Epithelial cell of esophagus (primary cell): ENCODE results near the gene CEACAM1.
"Not testable (repeated sequence)": the region's sequence is repeated elsewhere in the genome, so short reads cannot be mapped to it uniquely, and the experiment has no call there.

Experiments used
- DNase-seq: peaks from one replicate; pipeline ENCODE4 v3.0.0; 2010; ENCODE audit warnings: low read depth
- H3K4me3 ChIP-seq: 2 replicates; pipeline ENCODE4 v1.5.1; 2011; ENCODE audit warnings: mild to moderate bottlenecking, low read length, control low read depth
- TF ChIP-seq, protein P1 (sequence below): IDR thresholded peaks from 2 replicates; pipeline ENCODE4 v1.5.1; 2011; ENCODE audit warnings: low read depth, mild to moderate bottlenecking, low read length, control low read depth, inconsistent platforms; ENCODE audit not compliant: insufficient read depth; ENCODE audit errors: missing control alignments

The CEACAM1 gene

DNA sequence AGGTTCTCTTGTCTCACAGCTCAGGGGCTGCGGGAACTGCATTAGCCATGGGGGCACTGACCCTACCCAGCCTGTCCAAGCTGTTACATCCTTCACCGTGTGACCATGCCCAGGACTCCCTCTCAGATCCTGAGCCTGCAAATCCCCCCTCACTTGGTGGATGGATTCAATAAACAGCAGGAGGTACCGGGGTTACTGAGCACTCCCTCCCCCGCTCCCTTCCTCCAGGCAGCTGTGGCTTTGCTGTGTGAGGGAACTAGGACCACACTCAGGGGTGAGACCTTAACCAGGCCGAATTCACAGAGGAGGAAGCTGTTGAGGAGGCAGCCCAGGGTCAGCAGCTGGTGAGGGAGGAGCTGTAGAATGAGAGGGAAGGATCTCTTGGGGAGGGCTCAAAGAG is 27.0 kb upstream of the CEACAM1 start:
- TF ChIP-seq, protein P1, sequence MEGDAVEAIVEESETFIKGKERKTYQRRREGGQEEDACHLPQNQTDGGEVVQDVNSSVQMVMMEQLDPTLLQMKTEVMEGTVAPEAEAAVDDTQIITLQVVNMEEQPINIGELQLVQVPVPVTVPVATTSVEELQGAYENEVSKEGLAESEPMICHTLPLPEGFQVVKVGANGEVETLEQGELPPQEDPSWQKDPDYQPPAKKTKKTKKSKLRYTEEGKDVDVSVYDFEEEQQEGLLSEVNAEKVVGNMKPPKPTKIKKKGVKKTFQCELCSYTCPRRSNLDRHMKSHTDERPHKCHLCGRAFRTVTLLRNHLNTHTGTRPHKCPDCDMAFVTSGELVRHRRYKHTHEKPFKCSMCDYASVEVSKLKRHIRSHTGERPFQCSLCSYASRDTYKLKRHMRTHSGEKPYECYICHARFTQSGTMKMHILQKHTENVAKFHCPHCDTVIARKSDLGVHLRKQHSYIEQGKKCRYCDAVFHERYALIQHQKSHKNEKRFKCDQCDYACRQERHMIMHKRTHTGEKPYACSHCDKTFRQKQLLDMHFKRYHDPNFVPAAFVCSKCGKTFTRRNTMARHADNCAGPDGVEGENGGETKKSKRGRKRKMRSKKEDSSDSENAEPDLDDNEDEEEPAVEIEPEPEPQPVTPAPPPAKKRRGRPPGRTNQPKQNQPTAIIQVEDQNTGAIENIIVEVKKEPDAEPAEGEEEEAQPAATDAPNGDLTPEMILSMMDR: no peak
- no peak overlapping the region for H3K4me3 ChIP-seq
- no peak for DNase-seq

DNA sequence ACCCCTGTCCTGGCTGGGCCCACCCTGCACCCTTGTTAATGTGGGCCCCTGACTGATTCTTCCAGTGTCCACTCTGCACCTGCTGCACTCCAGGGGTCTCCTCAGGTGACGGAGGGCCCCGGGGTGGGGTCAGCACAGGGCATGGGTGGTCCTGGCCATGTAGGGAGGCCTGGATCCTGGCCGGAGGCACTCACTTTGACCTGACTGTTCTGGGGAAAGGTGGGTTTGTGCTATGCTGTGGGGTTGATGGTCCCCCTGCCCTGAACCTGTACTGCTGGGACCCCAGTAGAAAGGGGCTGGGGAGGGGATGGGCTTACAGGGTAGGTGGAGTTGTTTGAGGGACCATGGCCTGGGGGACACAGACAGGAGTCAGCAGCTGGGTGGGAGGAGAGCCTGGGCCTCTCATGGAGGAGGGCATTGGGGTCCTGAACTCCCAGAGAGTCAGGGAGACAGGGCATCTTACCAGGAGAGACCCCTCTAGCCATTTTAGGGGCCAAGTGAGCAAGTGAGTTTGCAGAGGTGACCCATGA is 25.8 kb upstream of the CEACAM1 start:
- TF ChIP-seq, protein P1: no peak
- no peak for DNase-seq
- no peak overlapping the region for H3K4me3 ChIP-seq

DNA sequence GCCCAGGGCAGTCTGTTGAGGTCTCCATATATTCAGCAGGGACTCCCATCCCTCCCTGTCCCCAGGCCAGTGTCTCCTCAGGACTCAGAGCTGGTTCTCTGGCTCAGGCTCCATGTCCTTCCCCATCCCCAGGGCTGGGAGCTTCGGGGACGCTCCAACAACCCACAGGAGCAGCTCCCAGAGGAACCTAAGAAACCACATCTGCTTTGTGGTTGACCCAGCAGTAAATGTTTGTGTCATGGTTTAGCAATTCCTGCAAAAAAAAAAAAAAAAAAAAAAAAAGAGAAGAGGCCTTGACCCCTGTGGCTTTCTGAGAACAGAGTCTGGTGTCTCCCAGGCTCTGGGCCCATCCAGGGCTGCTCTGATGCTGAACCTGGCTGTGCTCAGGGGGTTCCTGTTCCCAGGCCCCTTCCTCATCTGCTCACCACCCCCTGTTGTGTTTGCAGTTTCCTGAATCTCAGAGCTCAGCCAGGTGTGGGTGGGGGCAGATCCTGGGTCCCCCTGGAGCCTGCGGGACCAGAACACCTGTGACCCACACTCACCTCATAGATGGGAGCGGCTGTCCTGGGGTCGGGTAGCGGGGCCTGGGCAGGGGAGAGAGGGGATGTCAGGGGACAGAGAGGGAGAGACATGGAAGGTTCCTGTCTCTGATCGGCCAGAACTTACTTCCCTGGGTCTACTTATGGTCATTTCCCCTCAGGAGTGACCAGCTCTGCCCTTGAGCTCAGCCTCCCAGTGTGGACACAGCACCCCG is 25.2 kb upstream of the CEACAM1 start:
- DNase-seq: peak; percentile 13
- TF ChIP-seq, protein P1: no peak
- no peak overlapping the region for H3K4me3 ChIP-seq

DNA sequence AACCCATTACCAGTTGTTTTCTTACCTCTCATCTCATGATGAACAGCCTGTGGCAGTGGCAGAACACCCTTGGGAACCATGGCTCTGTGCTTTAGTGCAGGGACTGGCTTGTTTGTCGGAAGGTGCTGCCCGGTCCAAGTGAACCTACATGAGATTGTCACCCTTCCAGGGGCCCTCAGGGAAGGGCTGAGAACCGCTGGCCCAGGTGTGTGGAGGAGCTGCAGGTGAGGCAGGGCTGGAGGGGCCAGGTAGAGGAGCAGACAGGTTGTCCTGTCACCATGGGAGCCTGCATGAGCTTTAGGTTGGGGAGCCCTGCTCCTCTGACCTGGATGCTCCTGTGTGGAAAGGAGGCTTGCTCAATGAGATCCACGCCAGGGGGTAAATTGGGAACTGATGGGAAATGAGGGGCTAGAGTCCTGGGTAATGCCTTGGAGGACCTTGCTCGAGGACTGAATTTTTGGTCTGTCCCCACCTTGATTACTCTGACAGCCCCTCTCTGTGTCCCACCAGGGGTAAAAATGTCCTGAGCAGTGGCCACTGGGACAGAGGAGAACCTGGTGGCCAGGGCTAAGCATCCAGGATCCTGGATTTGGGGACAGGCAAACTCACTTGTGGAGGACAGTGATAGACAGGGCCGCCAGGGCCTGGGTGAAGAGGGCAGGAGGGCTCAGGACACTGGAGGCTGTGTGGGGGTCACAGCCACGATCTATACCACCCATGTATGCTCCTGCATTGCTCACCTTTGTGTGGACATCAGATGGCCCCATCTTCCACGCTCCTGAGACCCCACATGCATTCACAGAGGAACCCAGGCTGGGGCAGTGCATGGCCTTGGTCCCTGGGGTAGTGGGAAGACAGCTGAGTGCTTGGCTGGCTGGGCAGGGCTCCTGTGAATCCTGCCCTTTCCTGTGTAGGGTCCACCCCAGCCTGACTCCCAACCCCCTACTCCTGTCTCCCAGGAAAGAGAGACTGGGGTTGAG is 24.1 kb upstream of the CEACAM1 start:
- DNase-seq: no peak
- TF ChIP-seq, protein P1: no peak

DNA sequence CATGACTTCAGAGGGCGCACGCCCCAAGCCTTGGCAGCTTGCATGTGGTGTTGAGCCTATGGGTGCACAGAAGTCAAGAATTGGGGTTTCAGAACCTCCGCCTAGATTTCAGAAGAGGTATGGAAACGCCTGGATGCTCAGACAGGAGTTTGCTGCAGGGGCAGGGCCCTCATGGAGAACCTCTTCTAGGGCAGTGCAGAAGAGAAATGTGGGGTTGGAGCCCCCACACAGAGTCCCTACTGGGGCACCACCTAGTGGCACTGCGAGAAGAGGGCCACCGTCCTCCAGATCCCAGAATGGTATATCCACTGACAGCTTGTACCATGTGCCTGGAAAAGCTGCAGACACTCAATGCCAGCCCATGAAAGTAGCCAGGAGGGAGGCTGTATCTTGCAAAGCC is 22.2 kb upstream of the CEACAM1 start:
- DNase-seq, H3K4me3 ChIP-seq: not testable (repeated sequence)

More for the DNA sequence above, 24.1 kb upstream of the CEACAM1 start:
- H3K4me3 ChIP-seq: no peak overlapping the region

DNA sequence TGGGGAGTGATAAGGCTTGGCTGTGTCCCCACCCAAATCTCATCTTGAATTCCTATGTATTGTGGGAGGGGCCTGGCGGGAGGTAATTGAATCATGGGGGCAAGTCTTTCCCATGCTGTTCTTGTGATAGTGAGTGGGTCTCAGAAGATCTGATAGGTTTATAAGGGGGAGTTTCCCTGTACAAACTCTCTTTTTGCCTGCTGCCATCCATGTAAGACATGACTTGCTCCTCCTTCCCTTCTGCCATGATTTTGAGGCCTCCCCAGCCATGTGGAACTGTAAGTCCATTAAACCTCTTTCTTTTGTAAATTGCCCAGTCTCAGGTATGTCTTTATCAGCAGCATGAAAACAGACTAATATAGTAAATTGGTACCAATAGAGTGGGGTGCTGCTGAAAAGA is 20.8 kb upstream of the CEACAM1 start:
- not testable (repeated sequence) for DNase-seq, H3K4me3 ChIP-seq

DNA sequence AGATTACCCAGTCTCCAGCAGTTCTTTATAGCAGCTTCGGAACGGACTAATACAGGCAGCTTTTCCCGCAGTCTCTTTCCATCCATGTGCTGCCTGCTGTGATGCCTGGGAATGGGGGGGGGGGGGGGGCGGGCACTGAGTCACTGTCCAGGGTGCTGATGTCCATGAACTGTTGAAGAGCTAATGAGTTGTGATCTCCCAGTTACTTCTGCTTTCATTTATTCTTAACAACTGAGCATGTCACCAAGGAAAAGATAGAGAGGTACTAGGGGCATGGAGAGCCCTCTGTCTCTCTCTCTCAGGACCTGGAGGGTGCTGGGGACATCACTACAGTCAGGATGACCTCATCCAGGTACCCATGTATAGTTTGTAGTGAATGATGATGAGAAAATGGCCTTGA is 20.3 kb upstream of the CEACAM1 start:
- no peak for DNase-seq
- TF ChIP-seq, protein P1: no peak
- no peak overlapping the region for H3K4me3 ChIP-seq
